NT2/D1 (cell line): ENCODE results near the gene DDB1.

ENCODE experiments used
- SUZ12 ChIP-seq: IDR thresholded peaks from 2 replicates; pipeline ENCODE4 v1.6.1; 2011; ENCODE audit not compliant: insufficient read length, insufficient read depth; ENCODE audit errors: extremely low read depth
- YY1 ChIP-seq: IDR thresholded peaks from 2 replicates; pipeline ENCODE4 v1.6.1; 2011; ENCODE audit not compliant: insufficient read length, insufficient read depth
- ZNF274 ChIP-seq: IDR thresholded peaks from 2 replicates; pipeline ENCODE4 v1.6.1; 2011; ENCODE audit warnings: mild to moderate bottlenecking, low read depth, low read length

GRCh38 chr11:61306221-61306620 lies 26.7 kb downstream of the DDB1 start:
- TF ChIP-seq ZNF274 (no peak), YY1 (no peak), SUZ12 (no peak)
